H9 (cell line): ENCODE data around the gene FBLN1. TPM values are rescaled to one million over a fixed set of nuclear protein-coding genes. Genes with fewer than 3 reads are reported as not detected.

Experiments
- DNase-seq: peaks from one replicate; pipeline ENCODE4 v3.0.0-alpha.2; 2017
- H2AFZ ChIP-seq: one replicate; pipeline ENCODE4 v1.6.1; 2013; ENCODE audit warnings: mild to moderate bottlenecking, low read length, control low read depth, moderate library complexity
- H2AK5ac ChIP-seq: 2 replicates; pipeline ENCODE4 v1.6.1; 2013; ENCODE audit warnings: low read length, control low read depth, mixed read lengths; ENCODE audit not compliant: insufficient read length
- H2BK120ac ChIP-seq: one replicate; pipeline ENCODE4 v1.6.1; 2013; ENCODE audit warnings: low read depth, mild to moderate bottlenecking, low read length, control low read depth, inconsistent platforms; ENCODE audit not compliant: poor library complexity, severe bottlenecking
- H2BK12ac ChIP-seq: 2 replicates; pipeline ENCODE4 v1.6.1; 2013; ENCODE audit warnings: low read length, control low read depth, mixed read lengths, low read depth; ENCODE audit not compliant: insufficient read length
- H2BK15ac ChIP-seq: 2 replicates; pipeline ENCODE4 v1.6.1; 2013; ENCODE audit warnings: low read depth, low read length, control low read depth
- H2BK20ac ChIP-seq: one replicate; pipeline ENCODE4 v1.6.1; 2013; ENCODE audit warnings: low read depth, mild to moderate bottlenecking, low read length, control low read depth, inconsistent platforms; ENCODE audit not compliant: poor library complexity, severe bottlenecking
- H2BK5ac ChIP-seq: 2 replicates; pipeline ENCODE4 v1.6.1; 2013; ENCODE audit warnings: low read length, control low read depth, mixed read lengths; ENCODE audit not compliant: insufficient read length
- H3K14ac ChIP-seq: 2 replicates; pipeline ENCODE4 v1.6.1; 2013; ENCODE audit warnings: low read length, control low read depth; ENCODE audit not compliant: insufficient read depth
- H3K18ac ChIP-seq: 2 replicates; pipeline ENCODE4 v1.6.1; 2013; ENCODE audit warnings: low read depth, mild to moderate bottlenecking, mixed read lengths, low read length, control low read depth; ENCODE audit not compliant: insufficient read length
- H3K23ac ChIP-seq: 2 replicates; pipeline ENCODE4 v1.6.1; 2013; ENCODE audit warnings: low read length, control low read depth, mixed read lengths, low read depth; ENCODE audit not compliant: insufficient read length
- H3K23me2 ChIP-seq: 2 replicates; pipeline ENCODE4 v1.6.1; 2013; ENCODE audit warnings: low read depth, mild to moderate bottlenecking, mixed read lengths, low read length, control low read depth; ENCODE audit not compliant: insufficient read length, poor library complexity, severe bottlenecking
- H3K27ac ChIP-seq: 2 replicates; pipeline ENCODE4 v1.5.1; 2013; ENCODE audit warnings: low read length, control low read depth, mixed read lengths, low read depth; ENCODE audit not compliant: insufficient read length
- H3K27me3 ChIP-seq: 2 replicates; pipeline ENCODE4 v1.6.1; 2013; ENCODE audit warnings: low read length, control low read depth, inconsistent platforms; ENCODE audit not compliant: insufficient read depth
- H3K4ac ChIP-seq: 2 replicates; pipeline ENCODE4 v1.6.1; 2013; ENCODE audit warnings: low read depth, mild to moderate bottlenecking, control low read depth, inconsistent platforms, low read length, moderate library complexity
- H3K4me1 ChIP-seq: 2 replicates; pipeline ENCODE4 v1.6.1; 2013; ENCODE audit warnings: low read length, control low read depth, inconsistent platforms; ENCODE audit not compliant: insufficient read depth
- H3K4me2 ChIP-seq: 2 replicates; pipeline ENCODE4 v1.6.1; 2013; ENCODE audit warnings: low read length, control low read depth, mixed read lengths; ENCODE audit not compliant: insufficient read length, insufficient read depth
- H3K56ac ChIP-seq: 2 replicates; pipeline ENCODE4 v1.6.1; 2013; ENCODE audit warnings: low read depth, mild to moderate bottlenecking, mixed read lengths, low read length, control low read depth; ENCODE audit not compliant: insufficient read length
- H3K79me1 ChIP-seq: 2 replicates; pipeline ENCODE4 v1.6.1; 2013; ENCODE audit warnings: low read depth, mild to moderate bottlenecking, moderate library complexity, low read length, control low read depth, inconsistent platforms; ENCODE audit not compliant: insufficient read depth, poor library complexity, severe bottlenecking
- H3K79me2 ChIP-seq: 2 replicates; pipeline ENCODE4 v1.6.1; 2013; ENCODE audit warnings: low read length, control low read depth, inconsistent platforms; ENCODE audit not compliant: insufficient read depth
- H3K9ac ChIP-seq: 2 replicates; pipeline ENCODE4 v1.6.1; 2013; ENCODE audit warnings: low read length, control low read depth, mixed read lengths; ENCODE audit not compliant: insufficient read length; ENCODE audit errors: extremely low read depth
- H3K9me3 ChIP-seq: one replicate; pipeline ENCODE4 v1.6.1; 2013; ENCODE audit warnings: low read depth, low read length, inconsistent platforms; ENCODE audit not compliant: control insufficient read depth
- H3T11ph ChIP-seq: one replicate; pipeline ENCODE4 v1.6.1; 2013; ENCODE audit warnings: mild to moderate bottlenecking, low read length, control low read depth, inconsistent platforms
- H4K20me1 ChIP-seq: one replicate; pipeline ENCODE4 v1.6.1; 2013; ENCODE audit not compliant: control insufficient read depth, insufficient read length, insufficient read depth
- H4K5ac ChIP-seq: 2 replicates; pipeline ENCODE4 v1.6.1; 2013; ENCODE audit warnings: low read depth, mild to moderate bottlenecking, mixed read lengths, low read length, control low read depth; ENCODE audit not compliant: insufficient read length
- H4K8ac ChIP-seq: replicated peaks from 2 replicates; pipeline ENCODE4 v1.6.1; 2013; ENCODE audit warnings: low read length, control low read depth, mixed read lengths, low read depth; ENCODE audit not compliant: insufficient read length
- H4K91ac ChIP-seq: 2 replicates; pipeline ENCODE4 v1.6.1; 2013; ENCODE audit warnings: low read depth, mild to moderate bottlenecking, moderate library complexity, mixed read lengths, low read length, control low read depth; ENCODE audit not compliant: insufficient read length
- H3K27ac Mint-ChIP-seq, 3 experiments: 2 replicates in 2 of 3; 3 replicates in 1 of 3; pipeline ENCODE4 v1.8.0; 2020 to 2021; ENCODE audit warnings: mixed read lengths in 3 of 3, mild to moderate bottlenecking in 1 of 3, moderate library complexity in 1 of 3
- H3K27me3 Mint-ChIP-seq: 2 replicates; pipeline ENCODE4 v1.8.0; 2021; ENCODE audit warnings: low read depth, mild to moderate bottlenecking, moderate library complexity, mixed read lengths
- H3K36me3 Mint-ChIP-seq, 3 experiments: 2 replicates in 2 of 3; 3 replicates in 1 of 3; pipeline ENCODE4 v1.8.0; 2020 to 2021; ENCODE audit warnings: low read depth in 3 of 3, mixed read lengths in 3 of 3; ENCODE audit not compliant: insufficient read depth in 1 of 3
- H3K4me1 Mint-ChIP-seq, 2 experiments: 2 replicates each; pipeline ENCODE4 v1.8.0; 2020; ENCODE audit warnings: mixed read lengths in 2 of 2
- H3K4me3 Mint-ChIP-seq, 2 experiments: 2 replicates in 1 of 2; 3 replicates in 1 of 2; pipeline ENCODE4 v1.8.0; 2020 to 2021; ENCODE audit warnings: mild to moderate bottlenecking in 2 of 2, mixed read lengths in 2 of 2, moderate library complexity in 1 of 2
- H3K9me3 Mint-ChIP-seq, 2 experiments: 2 replicates in 1 of 2; 3 replicates in 1 of 2; pipeline ENCODE4 v1.8.0; 2020; ENCODE audit warnings: mild to moderate bottlenecking in 2 of 2, mixed read lengths in 2 of 2, moderate library complexity in 1 of 2
- WGBS: extraction: QIAGEN DNeasy Blood & Tissue Kit; methylation state at CpG from one replicate; pipeline ENCODE4 v1.1.7; 2013; ENCODE audit warnings: missing lambda C conversion rate, low lambda C conversion rate, mixed read lengths; ENCODE audit not compliant: insufficient read length; ENCODE audit errors: extremely low coverage; 5-methylcytosine and 5-hydroxymethylcytosine counted together
- total RNA-seq: library from RNA; stranded (reverse); gene quantifications from 2 replicates; pipeline ENCODE4 v1.2.1, GENCODE V29; 2021
- TF ChIP-seq, protein P1 (sequence below): fragments of 200-600 bp; sonication (generic); conservative IDR thresholded peaks from 3 replicates; pipeline ENCODE4 v1.8.0; 2021; ENCODE audit warnings: antibody characterized with exemption, mild to moderate bottlenecking

FBLN1 gene
- total RNA-seq, 1 experiment from 2014 or later, result 140 TPM

DNA sequence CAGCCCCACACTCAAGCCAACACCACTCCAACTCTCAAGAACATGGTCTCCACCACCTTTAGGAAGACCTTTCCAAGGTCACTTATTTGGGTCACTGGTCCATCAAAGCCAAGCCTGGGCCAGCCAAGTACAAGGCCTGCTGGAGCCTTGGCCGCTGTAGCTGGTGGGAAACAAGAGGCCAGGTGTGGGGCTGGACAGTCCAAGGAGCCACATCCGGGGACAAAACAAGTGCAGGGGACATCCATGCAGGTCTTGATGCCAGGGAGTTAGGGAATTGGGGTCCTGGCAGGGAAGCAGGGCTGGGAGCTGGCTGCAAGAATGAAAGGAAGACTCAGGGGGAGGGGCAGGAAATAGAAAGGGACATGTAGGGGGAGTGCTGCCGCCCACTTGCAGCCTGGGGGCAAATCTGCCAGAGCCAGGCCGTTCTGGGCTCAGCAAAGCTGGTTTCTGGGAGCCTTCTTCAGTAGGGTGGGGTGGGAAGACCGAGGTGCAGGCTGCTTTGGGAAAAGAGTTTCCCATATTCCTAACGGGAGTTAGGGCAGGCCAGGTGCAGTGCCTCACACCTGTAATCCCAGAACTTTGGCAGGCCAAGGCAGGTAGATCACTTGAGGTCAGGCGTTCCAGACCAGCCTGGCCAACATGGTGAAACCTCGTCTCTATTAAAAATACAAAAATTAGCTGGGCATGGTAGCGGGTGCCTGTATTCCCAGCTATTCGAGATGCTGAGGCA lies 99.5 kb downstream of the FBLN1 start:
- H3K23me2 ChIP-seq, result no peaks in the 10 kb centered on the region
- no peak overlapping the region for H2BK20ac ChIP-seq
- TF ChIP-seq, protein P1, sequence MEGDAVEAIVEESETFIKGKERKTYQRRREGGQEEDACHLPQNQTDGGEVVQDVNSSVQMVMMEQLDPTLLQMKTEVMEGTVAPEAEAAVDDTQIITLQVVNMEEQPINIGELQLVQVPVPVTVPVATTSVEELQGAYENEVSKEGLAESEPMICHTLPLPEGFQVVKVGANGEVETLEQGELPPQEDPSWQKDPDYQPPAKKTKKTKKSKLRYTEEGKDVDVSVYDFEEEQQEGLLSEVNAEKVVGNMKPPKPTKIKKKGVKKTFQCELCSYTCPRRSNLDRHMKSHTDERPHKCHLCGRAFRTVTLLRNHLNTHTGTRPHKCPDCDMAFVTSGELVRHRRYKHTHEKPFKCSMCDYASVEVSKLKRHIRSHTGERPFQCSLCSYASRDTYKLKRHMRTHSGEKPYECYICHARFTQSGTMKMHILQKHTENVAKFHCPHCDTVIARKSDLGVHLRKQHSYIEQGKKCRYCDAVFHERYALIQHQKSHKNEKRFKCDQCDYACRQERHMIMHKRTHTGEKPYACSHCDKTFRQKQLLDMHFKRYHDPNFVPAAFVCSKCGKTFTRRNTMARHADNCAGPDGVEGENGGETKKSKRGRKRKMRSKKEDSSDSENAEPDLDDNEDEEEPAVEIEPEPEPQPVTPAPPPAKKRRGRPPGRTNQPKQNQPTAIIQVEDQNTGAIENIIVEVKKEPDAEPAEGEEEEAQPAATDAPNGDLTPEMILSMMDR, result no peak
- no peak overlapping the region for H2BK120ac ChIP-seq
- peak; percentile 51 for DNase-seq
- H2BK12ac ChIP-seq, result no peak overlapping the region
- no peak overlapping the region for H2AK5ac ChIP-seq
- no peak overlapping the region for H2AFZ ChIP-seq
- peaks cover 12 to 17% of the 10 kb centered on the region in 2 experiments for H3K4me1 Mint-ChIP-seq
- no CpG with 5 or more reads among the region's 10 CpGs for WGBS
- peaks cover 3 to 10% (median 3%) of the 10 kb centered on the region in 3 experiments; a peak in 5 of 7 replicates for H3K36me3 Mint-ChIP-seq
- no peak overlapping the region for H3K4ac ChIP-seq
- H3K9me3 Mint-ChIP-seq, result no peaks in the 10 kb centered on the region
- no peak overlapping the region for H3K9ac ChIP-seq
- H3K18ac ChIP-seq, result no peak overlapping the region
- no peak overlapping the region for H2BK15ac ChIP-seq
- H4K91ac ChIP-seq, result no peak overlapping the region
- H3K27ac ChIP-seq, result no peak overlapping the region
- H3K79me2 ChIP-seq, result no peaks in the 10 kb centered on the region
- no peak overlapping the region for H3K23ac ChIP-seq
- H3K27me3 ChIP-seq, result no peaks in the 10 kb centered on the region
- no peaks in the 10 kb centered on the region for H4K20me1 ChIP-seq
- H4K5ac ChIP-seq, result no peak overlapping the region
- H3K4me1 ChIP-seq, result no peaks in the 10 kb centered on the region; the same call in 1 of the 2 replicates
- no peaks in the 10 kb centered on the region for H3K9me3 ChIP-seq
- no peak overlapping the region for H2BK5ac ChIP-seq
- H3T11ph ChIP-seq, result no peak overlapping the region
- no peak overlapping the region; a peak in 1 of 5 replicates for H3K4me3 Mint-ChIP-seq
- H3K27me3 Mint-ChIP-seq, result peaks cover 2% of the 10 kb centered on the region
- H3K27ac Mint-ChIP-seq, result peak overlapping the region in 1 of 3 experiments; percentile 85; a peak in 2 of 7 replicates
- H3K56ac ChIP-seq, result no peak overlapping the region
- H3K79me1 ChIP-seq, result no peaks in the 10 kb centered on the region
- H3K14ac ChIP-seq, result no peak overlapping the region
- no peak overlapping the region for H4K8ac ChIP-seq
- H3K4me2 ChIP-seq, result no peak overlapping the region
